HG03280 (cell line): ENCODE results near the gene DDX49.
A peak's percentile ranks its signal among the peaks of the same experiment; 100 is the strongest.
"Not testable (repeated sequence)": the region's sequence is repeated elsewhere in the genome, so short reads cannot be mapped to it uniquely, and the experiment has no call there.

Source experiments
- ATAC-seq: cut with Tn5 transposase; IDR thresholded peaks from one replicate; pipeline ENCODE4 v1.9.1; 2021; ENCODE audit warnings: mild to moderate bottlenecking, moderate library complexity; ENCODE audit not compliant: unreplicated experiment

Gene DDX49

DNA sequence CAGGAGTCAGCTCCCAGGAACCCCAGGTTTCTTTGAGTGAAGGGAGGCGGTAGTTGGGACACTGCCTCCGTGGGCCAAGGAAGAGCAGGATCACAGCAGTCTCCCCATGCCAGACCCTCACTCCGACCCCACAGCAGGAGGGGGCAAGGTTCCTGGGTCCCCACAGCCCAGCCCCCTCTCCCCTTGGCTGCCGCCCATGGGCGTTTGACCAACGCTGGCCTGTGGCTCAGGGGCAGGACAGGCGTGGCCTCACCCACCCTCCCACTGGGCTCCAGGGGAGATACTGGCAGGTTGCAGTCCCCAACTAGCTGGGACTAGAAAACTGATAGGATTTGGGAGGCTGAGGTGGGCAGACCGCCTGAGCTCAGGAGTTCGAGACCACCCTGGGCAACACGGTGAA is 9.5 kb upstream of the DDX49 start:
- ATAC-seq = no peak

DNA sequence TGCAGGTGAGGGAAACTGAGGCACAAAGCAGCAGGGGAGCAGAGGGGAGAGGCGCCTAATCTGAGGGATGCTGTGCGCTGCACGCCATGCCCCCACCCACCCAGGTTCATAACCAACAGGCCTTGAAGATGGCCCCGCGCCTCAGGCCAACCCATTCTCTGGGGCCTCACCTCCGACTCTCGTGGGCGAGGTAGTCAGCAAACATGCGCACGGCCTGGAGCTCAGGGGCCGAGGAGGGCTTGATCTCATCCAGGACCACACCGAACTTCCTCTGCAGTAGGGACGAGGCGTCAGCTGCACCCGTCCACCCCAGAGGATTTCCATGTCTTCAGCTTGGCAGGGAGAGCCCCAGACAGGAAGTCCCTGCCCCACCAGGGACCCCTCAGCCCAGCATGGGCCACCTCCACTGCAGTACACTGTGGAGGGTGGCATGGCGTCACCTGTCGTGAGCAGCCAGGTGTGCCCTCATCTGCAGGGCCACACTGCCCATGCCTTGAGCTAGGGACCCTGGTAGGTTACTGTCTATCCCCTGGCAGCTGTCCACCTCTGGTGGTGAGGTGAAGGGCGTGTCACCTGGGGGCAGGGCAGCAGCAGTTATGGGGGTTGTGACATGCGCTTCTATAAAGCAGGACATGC is 8.6 kb upstream of the DDX49 start:
- ATAC-seq = no peak

GRCh38 chr19:18912933-18913332 is 6.6 kb upstream of the DDX49 start:
- ATAC-seq = no peak

DNA sequence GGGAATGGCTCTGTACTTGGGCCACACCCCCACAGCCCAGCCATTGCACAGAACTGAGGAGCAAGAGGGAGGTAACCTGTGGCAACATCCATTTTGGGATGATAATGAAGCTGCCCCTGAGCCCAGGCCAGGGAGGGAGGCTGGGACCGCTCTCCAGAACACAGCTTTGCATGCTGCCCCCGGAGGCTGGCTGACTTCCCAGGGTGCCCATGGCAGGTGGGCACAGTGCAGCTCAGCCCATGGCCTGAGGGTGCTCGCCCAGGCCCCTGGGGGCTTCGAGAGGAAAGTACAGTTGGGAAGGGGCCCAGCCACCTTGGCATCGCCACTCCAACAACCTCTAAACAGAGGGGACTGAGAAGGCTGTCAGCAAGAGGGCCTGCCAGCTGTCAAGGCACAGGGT is 6.0 kb upstream of the DDX49 start:
- ATAC-seq = no peak

DNA sequence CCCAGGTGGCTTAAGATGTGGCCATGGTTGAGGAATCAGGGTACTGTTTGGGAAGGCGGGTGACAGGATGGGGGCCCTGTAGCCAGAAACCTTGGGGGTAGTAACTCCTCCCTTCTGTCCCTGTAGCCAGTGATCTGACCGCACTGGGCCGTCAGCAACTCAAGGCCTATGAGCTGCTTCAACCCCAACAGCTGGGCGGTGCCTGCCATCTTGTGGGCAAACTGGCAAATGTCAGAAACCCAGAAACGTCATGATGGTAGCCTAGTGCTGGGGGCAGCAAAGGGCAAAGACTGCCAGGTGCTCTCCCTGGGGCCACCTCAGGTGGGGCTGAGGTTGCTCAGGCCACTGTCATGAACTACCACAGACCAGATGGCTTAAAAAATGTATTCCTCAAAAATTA is 3.9 kb upstream of the DDX49 start:
- ATAC-seq = no peak

GRCh38 chr19:18917593-18917992 is 1.9 kb upstream of the DDX49 start:
- ATAC-seq = not testable (repeated sequence)

- ATAC-seq = no peak
Observed at GRCh38 chr19:18919900-18920214, 342 bp downstream of the DDX49 start.

- ATAC-seq = no peak
Observed at GRCh38 chr19:18920400-18920799, 885 bp downstream of the DDX49 start.

- no peak for ATAC-seq
Observed at GRCh38 chr19:18921593-18921992, 2.1 kb downstream of the DDX49 start.

DNA sequence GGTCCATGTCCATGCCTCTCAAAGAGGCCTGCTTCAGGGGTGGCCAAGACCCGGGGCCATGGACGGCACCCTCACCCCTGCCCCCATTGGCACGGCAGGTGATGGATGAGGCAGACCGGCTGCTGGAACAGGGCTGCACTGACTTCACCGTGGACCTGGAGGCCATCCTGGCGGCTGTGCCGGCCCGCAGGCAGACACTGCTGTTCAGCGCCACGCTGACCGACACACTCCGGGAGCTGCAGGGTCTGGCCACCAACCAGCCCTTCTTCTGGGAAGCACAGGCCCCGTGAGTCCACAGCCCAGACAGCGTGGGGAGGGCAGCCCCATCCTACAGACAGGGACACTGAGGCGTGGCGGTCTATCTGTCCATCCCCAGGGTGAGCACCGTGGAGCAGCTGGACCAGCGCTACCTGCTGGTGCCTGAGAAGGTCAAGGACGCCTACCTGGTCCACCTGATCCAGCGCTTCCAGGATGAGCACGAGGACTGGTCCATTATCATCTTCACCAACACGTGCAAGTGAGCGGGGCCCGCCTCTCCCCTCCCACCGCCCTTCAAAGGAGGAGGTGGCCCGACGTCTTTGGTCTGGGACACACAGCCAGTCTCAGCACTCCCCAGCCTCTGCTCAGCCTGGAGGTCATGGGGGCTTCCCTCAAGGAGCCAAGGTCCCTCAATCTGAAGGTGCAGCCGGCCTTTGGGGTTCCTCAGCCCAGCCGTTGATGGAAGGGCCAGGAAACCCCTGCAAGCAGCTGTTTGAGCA is 2.9 kb downstream of the DDX49 start:
- no peak for ATAC-seq

DNA sequence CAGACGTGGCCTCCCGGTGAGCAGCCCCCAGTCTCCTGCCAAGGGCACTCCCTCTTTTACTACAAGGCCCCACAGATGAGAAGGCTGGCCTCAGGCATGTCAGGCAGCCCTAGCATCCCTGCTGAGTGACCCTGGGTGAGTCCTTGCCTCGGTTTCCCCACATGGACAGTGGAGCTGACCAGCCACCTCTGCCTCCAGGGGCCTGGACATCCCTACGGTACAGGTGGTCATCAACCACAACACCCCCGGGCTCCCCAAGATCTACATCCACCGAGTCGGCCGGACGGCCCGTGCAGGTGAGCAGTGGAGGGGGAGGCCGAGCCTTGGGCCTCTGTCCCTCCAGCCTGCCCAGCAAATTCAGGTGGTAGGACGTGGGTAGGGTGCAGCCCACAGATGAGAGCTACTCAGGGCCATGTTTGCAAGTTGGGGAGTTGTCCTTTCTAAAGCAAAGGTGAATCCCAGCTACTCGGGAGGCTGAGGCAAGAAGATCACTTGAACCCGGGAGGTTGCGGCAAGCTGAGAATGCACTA is 5.2 kb downstream of the DDX49 start:
- ATAC-seq = no peak

- no peak for ATAC-seq
Observed at GRCh38 chr19:18928018-18928805, 8.7 kb downstream of the DDX49 start.

DNA sequence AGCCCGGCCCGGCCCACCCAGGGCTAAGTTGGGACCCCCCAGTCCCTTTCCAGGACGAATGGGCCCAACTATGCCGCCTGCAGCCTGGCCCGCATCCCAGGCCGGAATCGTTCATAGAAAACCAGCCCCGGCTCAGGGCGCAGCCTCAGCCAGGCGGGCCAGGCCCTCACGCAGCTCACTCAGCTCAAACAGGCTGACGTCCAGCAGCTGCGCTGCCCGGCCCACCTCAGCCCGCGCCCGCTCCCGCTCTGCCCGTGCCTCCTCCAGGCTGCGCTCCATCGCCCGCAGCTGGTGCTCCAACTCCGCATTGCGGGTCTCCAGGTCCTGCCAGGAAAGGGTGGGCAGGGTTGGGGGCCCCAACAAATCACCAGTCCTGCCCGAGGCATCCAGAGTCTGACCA is 9.8 kb downstream of the DDX49 start:
- no peak for ATAC-seq

GRCh38 chr19:18931316-18932162 is 12.0 kb downstream of the DDX49 start:
- no peak for ATAC-seq

DNA sequence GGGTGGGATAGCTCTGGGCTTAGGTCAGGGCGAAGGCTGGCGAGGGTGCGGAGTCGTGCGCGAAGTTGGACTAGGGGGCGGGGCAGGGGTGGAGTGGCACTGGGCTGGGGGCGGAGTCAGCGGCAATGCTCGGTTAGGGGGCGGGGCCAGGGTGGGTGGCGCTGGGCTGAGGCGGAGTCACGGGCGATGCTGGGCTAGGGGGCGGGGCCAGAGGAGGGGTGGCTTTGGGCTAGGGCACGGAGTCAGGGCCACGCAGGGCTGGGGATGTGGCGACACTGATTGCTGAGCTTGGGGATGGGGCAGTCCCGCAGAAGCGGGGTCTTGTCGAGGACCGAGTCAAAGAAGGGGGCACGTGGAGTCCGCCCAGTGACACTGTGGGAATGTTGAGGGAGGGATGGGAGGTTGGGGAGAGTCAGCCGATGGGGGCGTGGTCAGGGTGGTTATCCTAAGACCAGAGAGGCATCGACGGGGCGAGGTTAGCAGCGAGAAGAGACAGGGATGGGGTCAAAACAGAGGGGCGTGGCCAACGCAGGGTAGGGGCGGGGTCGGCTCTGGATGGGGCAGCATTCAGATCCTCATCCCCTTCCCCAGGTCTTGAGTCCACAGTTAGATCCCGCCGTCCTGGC is 12.8 kb downstream of the DDX49 start:
- no peak for ATAC-seq

GRCh38 chr19:18933297-18933696 is 13.8 kb downstream of the DDX49 start:
- no peak for ATAC-seq

DNA sequence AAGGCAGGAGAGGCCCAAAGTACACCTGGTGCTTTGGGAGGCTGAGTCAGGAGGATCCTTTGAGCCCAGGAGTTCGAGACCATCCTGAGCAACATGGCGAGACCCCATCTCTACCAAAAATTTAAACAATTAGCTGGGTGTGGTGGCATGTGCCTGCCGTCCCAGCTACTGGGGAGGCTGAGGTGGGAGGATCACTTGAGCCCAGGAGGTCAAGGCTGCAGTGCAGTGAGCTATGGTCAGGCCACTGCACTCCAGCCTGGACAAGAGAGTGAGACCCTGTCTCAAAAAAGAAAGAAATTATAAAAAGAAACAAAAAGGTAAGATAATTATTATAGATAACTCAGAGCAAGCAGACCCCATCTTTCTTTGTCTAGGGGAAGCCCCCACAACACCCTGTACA is 19.6 kb downstream of the DDX49 start:
- ATAC-seq = no peak

DNA sequence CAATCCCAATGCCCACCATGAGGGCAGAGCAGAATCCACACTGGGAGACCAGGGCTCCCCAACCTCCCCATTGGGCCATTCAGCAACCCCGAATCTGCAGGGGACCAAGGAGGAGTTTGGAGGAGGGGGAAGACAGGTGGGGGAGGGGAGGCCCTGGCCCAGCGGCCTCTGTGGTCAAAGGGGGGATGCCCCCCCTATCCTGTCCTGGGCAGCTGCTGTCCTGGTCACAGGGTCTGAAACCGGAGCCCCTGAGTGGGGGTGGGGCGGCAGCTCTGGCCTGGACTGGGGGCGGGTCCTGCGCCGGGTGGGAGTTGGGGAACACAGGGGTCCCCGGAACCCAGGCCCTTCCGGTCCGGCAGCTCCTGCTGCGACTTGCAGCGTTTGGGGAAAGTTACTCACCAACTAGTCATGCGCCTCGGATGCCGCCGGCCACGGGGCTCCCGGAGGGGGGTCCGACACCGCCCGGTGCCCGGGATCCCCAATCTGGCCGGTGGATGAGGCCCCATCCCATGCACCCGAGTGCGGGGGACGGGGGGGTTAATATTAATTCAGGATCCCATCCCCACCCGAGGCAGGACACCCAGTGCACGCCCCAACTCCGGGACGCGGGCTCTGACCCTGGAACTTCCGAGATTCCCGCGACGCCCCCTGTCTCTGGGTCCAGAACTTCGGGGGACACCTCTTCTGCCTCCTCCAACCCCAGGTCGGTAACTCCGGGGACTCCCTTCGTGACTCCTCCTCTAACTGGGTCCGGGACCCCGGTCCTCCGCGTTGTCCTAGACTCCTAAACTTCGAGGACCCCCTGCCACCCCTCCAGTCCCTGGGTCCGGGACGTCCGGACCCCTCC is 20.6 kb downstream of the DDX49 start:
- no peak for ATAC-seq

GRCh38 chr19:18940769-18941627 is 21.5 kb downstream of the DDX49 start, which contains the start of gene HOMER3:
Gene HOMER3, minus strand, starts transcription at chr19:18941217. Its CDS starts 2,235 bp downstream, at chr19:18938982.
- ATAC-seq = peak; percentile 68
